Measurements from ENCODE around the gene DDOST.

- TF ChIP-seq JUNB (IDR thresholded peaks at IDR 0.05) (no peak), CEBPB (IDR thresholded peaks at IDR 0.05) (no peak), CTCF (IDR thresholded peaks at IDR 0.05) (no peak), RNF2 (IDR thresholded peaks at IDR 0.05; ENCODE audit: borderline replicate concordance, low read depth) (no peak), ZNF302 (CRISPR knock-in tag; IDR thresholded peaks at IDR 0.05) (no peak), RFX5 (IDR thresholded peaks at IDR 0.05) (no peak), RCOR1 (IDR thresholded peaks at IDR 0.05; ENCODE audit: low read depth, low read length) (no peak), KDM5A (IDR thresholded peaks at IDR 0.05) (no peak), BHLHE40 (IDR thresholded peaks at IDR 0.05; ENCODE audit: low read depth, low read length) (no peak)
- TF ChIP-seq, protein P1, sequence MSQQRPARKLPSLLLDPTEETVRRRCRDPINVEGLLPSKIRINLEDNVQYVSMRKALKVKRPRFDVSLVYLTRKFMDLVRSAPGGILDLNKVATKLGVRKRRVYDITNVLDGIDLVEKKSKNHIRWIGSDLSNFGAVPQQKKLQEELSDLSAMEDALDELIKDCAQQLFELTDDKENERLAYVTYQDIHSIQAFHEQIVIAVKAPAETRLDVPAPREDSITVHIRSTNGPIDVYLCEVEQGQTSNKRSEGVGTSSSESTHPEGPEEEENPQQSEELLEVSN (IDR thresholded peaks at IDR 0.05; ENCODE audit: borderline replicate concordance, low read depth), result no peak
Measured at GRCh38 chr1:20709868-20710267, 48.7 kb upstream of the DDOST start.

Measured in A549 (cell line).